LNCaP clone FGC (cell line): Measurements from ENCODE around the gene MRC1.

Experiments used
- DNase-seq: peaks from one replicate; pipeline ENCODE4 v3.0.0-alpha.2; 2011; ENCODE audit warnings: low read depth
- H3K4me3 ChIP-seq: 2 replicates; pipeline ENCODE4 v1.5.1; 2011; ENCODE audit warnings: mild to moderate bottlenecking, low read depth, low read length, control low read depth
- CTCF ChIP-seq: IDR thresholded peaks from 2 replicates; pipeline ENCODE4 v1.5.1; 2012; ENCODE audit warnings: mild to moderate bottlenecking; ENCODE audit not compliant: control insufficient read depth, insufficient read depth; ENCODE audit errors: extremely low read depth

Gene MRC1

GRCh38 chr10:17880601-17881000, 71.5 kb downstream of the MRC1 start:
- no peak overlapping the region for H3K4me3 ChIP-seq
- no peak for TF ChIP-seq CTCF
- DNase-seq = no peak

- no peak overlapping the region for H3K4me3 ChIP-seq
- DNase-seq = no peak
- TF ChIP-seq CTCF = no peak
Measured at GRCh38 chr10:17882557-17882956, 73.4 kb downstream of the MRC1 start.

- TF ChIP-seq CTCF = no peak
- no peak for DNase-seq
- no peak overlapping the region for H3K4me3 ChIP-seq
Measured at GRCh38 chr10:17883621-17884020, 74.5 kb downstream of the MRC1 start.

- no peak for DNase-seq
- no peak overlapping the region for H3K4me3 ChIP-seq
- no peak for TF ChIP-seq CTCF
Measured at GRCh38 chr10:17888189-17888588, 79.0 kb downstream of the MRC1 start.

- peak; percentile 7 for DNase-seq
- TF ChIP-seq CTCF = no peak
- no peak overlapping the region for H3K4me3 ChIP-seq
Measured at GRCh38 chr10:17891435-17891834, 82.3 kb downstream of the MRC1 start.

- no peak for TF ChIP-seq CTCF
- no peak overlapping the region for H3K4me3 ChIP-seq
- no peak for DNase-seq
Measured at GRCh38 chr10:17904564-17904963, 95.4 kb downstream of the MRC1 start.

- DNase-seq = no peak
- H3K4me3 ChIP-seq = no peak overlapping the region
- TF ChIP-seq CTCF = no peak
Measured at GRCh38 chr10:17905491-17905890, 96.3 kb downstream of the MRC1 start.
